ENCODE results near the gene JAK1. TPM values are rescaled to one million over a fixed set of nuclear protein-coding genes. Genes with fewer than 3 reads are reported as not detected.

Gene JAK1
- total RNA-seq, 2 donors from 2014 or later: 106 to 136 TPM

DNA sequence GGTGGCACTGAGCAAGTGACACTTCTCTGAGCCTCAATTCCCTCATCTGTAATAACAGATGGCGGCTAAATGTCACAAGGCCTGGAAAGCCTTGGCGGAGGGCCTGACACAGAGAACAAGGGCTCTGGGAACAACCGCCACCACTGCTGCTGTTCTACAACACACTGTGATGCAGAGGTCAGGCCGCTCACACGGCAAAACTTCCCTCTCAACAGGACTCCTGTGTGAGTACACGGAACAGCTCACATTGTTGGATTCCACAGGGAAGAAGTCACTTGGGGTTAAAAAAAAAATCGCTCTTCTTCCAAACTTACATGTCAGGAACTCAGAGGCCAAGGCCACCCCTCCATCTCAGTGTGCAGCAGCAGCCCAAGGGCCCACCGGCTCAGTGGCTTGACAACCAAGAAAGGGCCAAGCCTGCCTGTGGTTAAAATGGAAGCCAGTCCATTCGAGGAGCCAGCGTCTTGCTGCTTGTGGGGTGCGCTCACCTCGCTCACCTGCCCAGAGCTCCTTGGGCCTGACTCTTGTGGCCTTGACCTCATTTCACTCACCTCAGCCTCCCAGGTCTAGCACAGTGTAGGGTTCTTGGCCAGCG lies 120.4 kb downstream of the JAK1 start:
- Histone ChIP-seq H3K36me3 (replicated peaks in 1 of 2; ENCODE audit: insufficient read depth in 1 of 2, low read depth in 2 of 2) (peaks cover under 1 to 25% of the 10 kb centered on the region in 2 donors), H3K9me3 (no peaks in the 10 kb centered on the region), H3K27me3 (no peaks in the 10 kb centered on the region), H3K4me3 (no peak overlapping the region), H3K4me1 (no peaks in the 10 kb centered on the region), H3K27ac (no peak overlapping the region)
- ATAC-seq: no peak
- no peak for TF ChIP-seq POLR2A (IDR thresholded peaks at IDR 0.05)
- TF ChIP-seq, protein P1, sequence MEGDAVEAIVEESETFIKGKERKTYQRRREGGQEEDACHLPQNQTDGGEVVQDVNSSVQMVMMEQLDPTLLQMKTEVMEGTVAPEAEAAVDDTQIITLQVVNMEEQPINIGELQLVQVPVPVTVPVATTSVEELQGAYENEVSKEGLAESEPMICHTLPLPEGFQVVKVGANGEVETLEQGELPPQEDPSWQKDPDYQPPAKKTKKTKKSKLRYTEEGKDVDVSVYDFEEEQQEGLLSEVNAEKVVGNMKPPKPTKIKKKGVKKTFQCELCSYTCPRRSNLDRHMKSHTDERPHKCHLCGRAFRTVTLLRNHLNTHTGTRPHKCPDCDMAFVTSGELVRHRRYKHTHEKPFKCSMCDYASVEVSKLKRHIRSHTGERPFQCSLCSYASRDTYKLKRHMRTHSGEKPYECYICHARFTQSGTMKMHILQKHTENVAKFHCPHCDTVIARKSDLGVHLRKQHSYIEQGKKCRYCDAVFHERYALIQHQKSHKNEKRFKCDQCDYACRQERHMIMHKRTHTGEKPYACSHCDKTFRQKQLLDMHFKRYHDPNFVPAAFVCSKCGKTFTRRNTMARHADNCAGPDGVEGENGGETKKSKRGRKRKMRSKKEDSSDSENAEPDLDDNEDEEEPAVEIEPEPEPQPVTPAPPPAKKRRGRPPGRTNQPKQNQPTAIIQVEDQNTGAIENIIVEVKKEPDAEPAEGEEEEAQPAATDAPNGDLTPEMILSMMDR (IDR thresholded peaks at IDR 0.05): no peak
- 88 to 89% methylated on average over 5 to 13 of the region's 13 CpGs for WGBS, 2 donors
- intact Hi-C loops (cut with DNase I): no loop called here
- DNase-seq: no peak

DNA sequence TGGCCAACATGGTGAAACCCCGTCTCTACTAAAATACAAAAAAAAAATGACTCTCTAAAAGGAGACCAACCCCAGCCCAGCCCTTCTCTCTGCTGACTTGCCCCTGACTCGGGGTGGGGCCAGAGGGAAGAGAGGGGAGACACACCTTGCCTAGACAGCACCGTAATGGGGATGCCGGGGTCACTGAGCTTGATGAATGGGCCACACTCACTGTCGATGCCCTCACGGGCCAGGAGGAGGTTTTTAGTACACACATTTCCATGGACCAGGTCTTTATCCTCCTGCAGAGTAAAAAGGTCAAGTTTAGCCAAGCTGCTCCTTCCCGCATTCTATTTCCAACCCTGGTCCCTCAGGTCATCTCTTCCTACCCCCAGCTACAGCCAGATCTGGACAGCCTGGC lies 121.7 kb downstream of the JAK1 start:
- Histone ChIP-seq H3K27ac (no peak overlapping the region), H3K27me3 (no peaks in the 10 kb centered on the region), H3K4me3 (no peak overlapping the region), H3K9me3 (no peaks in the 10 kb centered on the region), H3K4me1 (no peaks in the 10 kb centered on the region), H3K36me3 (replicated peaks in 1 of 2; ENCODE audit: insufficient read depth in 1 of 2, low read depth in 2 of 2) (peaks cover 3 to 25% of the 10 kb centered on the region in 2 donors)
- no peak for DNase-seq
- no peak for ATAC-seq
- intact Hi-C loops (cut with DNase I): no loop called here
- WGBS, 2 donors: 83 to 86% methylated on average over 7 of the region's 7 CpGs
- no peak for TF ChIP-seq POLR2A (IDR thresholded peaks at IDR 0.05)
- TF ChIP-seq, protein P1 (IDR thresholded peaks at IDR 0.05): no peak

DNA sequence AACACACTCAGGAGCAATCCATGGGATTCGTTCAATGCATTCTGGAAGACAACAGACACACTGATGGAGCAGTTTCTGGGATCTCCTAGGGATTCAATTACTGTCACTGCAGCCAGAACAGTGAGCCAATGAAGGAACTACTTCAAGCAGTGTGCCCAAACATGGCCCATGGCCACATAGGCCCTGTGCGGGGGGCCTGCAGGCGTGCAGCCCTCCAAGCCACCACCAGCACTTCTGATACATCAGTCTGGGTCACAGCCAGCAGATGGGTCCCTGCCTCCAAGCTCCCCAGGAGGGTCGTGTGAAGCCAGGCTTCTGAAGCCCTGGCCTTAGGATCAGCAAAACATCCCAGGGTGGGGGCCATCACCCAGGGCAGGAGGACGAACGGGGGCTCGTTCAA lies 122.2 kb downstream of the JAK1 start:
- Histone ChIP-seq H3K4me3 (no peak overlapping the region), H3K4me1 (no peaks in the 10 kb centered on the region), H3K9me3 (no peaks in the 10 kb centered on the region), H3K27me3 (no peaks in the 10 kb centered on the region), H3K27ac (no peak overlapping the region), H3K36me3 (replicated peaks in 1 of 2; ENCODE audit: insufficient read depth in 1 of 2, low read depth in 2 of 2) (peaks cover 3 to 28% of the 10 kb centered on the region in 2 donors)
- intact Hi-C loops (cut with DNase I): no loop called here
- WGBS, 2 donors: 95 to 96% methylated on average over 3 to 7 of the region's 7 CpGs
- TF ChIP-seq, protein P1 (IDR thresholded peaks at IDR 0.05): no peak
- TF ChIP-seq POLR2A (IDR thresholded peaks at IDR 0.05): no peak
- no peak for ATAC-seq
- no peak for DNase-seq

DNA sequence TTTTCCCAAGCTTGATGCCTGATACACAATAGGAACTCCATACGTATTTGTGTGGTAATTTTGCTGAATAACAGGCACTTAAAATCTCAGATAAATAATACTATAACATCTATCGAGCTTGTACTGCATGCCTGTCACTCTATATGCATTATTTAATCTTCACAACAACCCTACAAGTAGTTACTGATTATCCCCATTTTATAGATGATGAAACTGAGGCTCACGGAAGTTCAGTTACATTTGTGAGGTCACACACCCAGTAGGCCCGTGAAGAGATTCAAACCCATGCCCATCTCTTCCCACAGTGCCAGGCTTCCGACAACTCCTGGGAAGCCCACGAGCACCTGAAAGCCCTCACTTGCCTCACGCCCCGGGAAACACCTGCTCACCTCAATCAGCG lies 122.7 kb downstream of the JAK1 start:
- DNase-seq: no peak
- no peak for TF ChIP-seq POLR2A (IDR thresholded peaks at IDR 0.05)
- TF ChIP-seq, protein P1 (IDR thresholded peaks at IDR 0.05): no peak
- no peak overlapping the region for H3K4me3 ChIP-seq
- H3K27me3 ChIP-seq: no peaks in the 10 kb centered on the region
- no peak overlapping the region for H3K27ac ChIP-seq
- H3K4me1 ChIP-seq: no peaks in the 10 kb centered on the region
- peaks cover 3 to 30% of the 10 kb centered on the region in 2 donors for H3K36me3 ChIP-seq (replicated peaks in 1 of 2; ENCODE audit: insufficient read depth in 1 of 2, low read depth in 2 of 2)
- WGBS, 2 donors: 96 to 98% methylated on average over 8 to 9 of the region's 9 CpGs
- no peak for ATAC-seq
- intact Hi-C loops (cut with DNase I): no loop called here
- no peaks in the 10 kb centered on the region for H3K9me3 ChIP-seq

DNA sequence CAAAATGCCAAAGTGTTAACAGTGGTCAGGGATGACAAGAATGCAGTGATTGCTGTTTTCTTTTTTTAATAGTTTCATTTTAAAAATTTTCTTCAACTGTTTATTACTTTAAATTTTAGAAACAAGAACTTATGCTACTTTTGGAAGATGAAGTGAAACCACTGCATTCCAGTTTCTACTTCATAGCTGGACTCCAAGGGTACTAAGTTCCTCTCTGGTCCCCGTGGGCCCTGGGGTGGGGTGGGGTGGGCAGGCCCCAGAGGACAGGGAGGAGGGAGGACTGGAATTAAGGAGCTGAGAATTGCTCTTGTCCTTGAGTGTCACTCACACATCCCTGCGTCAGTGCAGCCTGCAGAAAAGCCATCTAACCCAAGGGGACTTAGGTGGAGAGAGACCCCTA lies 124.1 kb downstream of the JAK1 start:
- ATAC-seq (no peak), DNase-seq (no peak)
- H3K27me3 ChIP-seq: no peaks in the 10 kb centered on the region
- H3K4me1 ChIP-seq: no peaks in the 10 kb centered on the region
- intact Hi-C loops (cut with DNase I): no loop called here
- TF ChIP-seq, protein P1 (IDR thresholded peaks at IDR 0.05): no peak
- no peak for TF ChIP-seq POLR2A (IDR thresholded peaks at IDR 0.05)
- H3K27ac ChIP-seq: no peak overlapping the region
- 67 to 87% methylated on average over 2 of the region's 2 CpGs for WGBS, 2 donors
- peaks cover 3 to 37% of the 10 kb centered on the region in 2 donors for H3K36me3 ChIP-seq (replicated peaks in 1 of 2; ENCODE audit: insufficient read depth in 1 of 2, low read depth in 2 of 2)
- no peaks in the 10 kb centered on the region for H3K9me3 ChIP-seq
- H3K4me3 ChIP-seq: no peak overlapping the region
